ENCODE measurements around the gene HACD3.

Gene HACD3

GRCh38 chr15:65621638-65622037 is 91.4 kb downstream of the HACD3 start, which contains the start of gene SLC24A1:
TSS of gene SLC24A1 (plus strand) at chr15:65621938. CDS start at chr15:65624081, 2,143 bp downstream.
- Histone ChIP-seq H3K9me3 (ENCODE audit: control insufficient read depth, low read length) (no peaks in the 10 kb centered on the region), H3K4me3 (ENCODE audit: low read depth, low read length) (no peak within 1 kb of the TSS), H3K9ac (no peak within 1 kb of the TSS), H3K4me1 (no peaks in the 10 kb centered on the region), H3K4me2 (ENCODE audit: low read length) (no peak within 1 kb of the TSS), H3K27me3 (ENCODE audit: control insufficient read depth, insufficient read depth, low read length) (no peaks in the 10 kb centered on the region), H2AFZ (no peak within 1 kb of the TSS), H3K79me2 (no peaks in the 10 kb centered on the region), H3K27ac (no peak within 1 kb of the TSS), H3K36me3 (ENCODE audit: control insufficient read depth, insufficient read depth, low read length) (no peaks in the 10 kb centered on the region)
- TF ChIP-seq CTCF (IDR thresholded peaks at IDR 0.05): no peak

- no peak overlapping the region for H3K27ac ChIP-seq
- H3K4me2 ChIP-seq (ENCODE audit: low read length): no peak overlapping the region
- H3K4me3 ChIP-seq (ENCODE audit: low read depth, low read length): no peak overlapping the region
- H3K36me3 ChIP-seq (ENCODE audit: control insufficient read depth, insufficient read depth, low read length): no peaks in the 10 kb centered on the region
- H3K79me2 ChIP-seq: no peaks in the 10 kb centered on the region
- no peaks in the 10 kb centered on the region for H3K9me3 ChIP-seq (ENCODE audit: control insufficient read depth, low read length)
- H3K9ac ChIP-seq: no peak overlapping the region
- H3K4me1 ChIP-seq: no peaks in the 10 kb centered on the region
- H2AFZ ChIP-seq: no peak overlapping the region
- no peaks in the 10 kb centered on the region for H3K27me3 ChIP-seq (ENCODE audit: control insufficient read depth, insufficient read depth, low read length)
- no peak for TF ChIP-seq CTCF (IDR thresholded peaks at IDR 0.05)
These were observed 92.8 kb downstream of the HACD3 start for GRCh38 chr15:65623103-65623502.

GRCh38 chr15:65626856-65627255 is 96.6 kb downstream of the HACD3 start:
- Histone ChIP-seq H3K9me3 (ENCODE audit: control insufficient read depth, low read length) (no peaks in the 10 kb centered on the region), H3K4me3 (ENCODE audit: low read depth, low read length) (no peak overlapping the region), H3K9ac (no peak overlapping the region), H2AFZ (no peak overlapping the region), H3K36me3 (ENCODE audit: control insufficient read depth, insufficient read depth, low read length) (no peaks in the 10 kb centered on the region), H3K27ac (no peak overlapping the region), H3K27me3 (ENCODE audit: control insufficient read depth, insufficient read depth, low read length) (no peaks in the 10 kb centered on the region), H3K79me2 (no peaks in the 10 kb centered on the region), H3K4me2 (ENCODE audit: low read length) (no peak overlapping the region), H3K4me1 (no peaks in the 10 kb centered on the region)
- TF ChIP-seq CTCF (IDR thresholded peaks at IDR 0.05): no peak
